ENCODE results near the gene DLX6.

Gene DLX6

DNA sequence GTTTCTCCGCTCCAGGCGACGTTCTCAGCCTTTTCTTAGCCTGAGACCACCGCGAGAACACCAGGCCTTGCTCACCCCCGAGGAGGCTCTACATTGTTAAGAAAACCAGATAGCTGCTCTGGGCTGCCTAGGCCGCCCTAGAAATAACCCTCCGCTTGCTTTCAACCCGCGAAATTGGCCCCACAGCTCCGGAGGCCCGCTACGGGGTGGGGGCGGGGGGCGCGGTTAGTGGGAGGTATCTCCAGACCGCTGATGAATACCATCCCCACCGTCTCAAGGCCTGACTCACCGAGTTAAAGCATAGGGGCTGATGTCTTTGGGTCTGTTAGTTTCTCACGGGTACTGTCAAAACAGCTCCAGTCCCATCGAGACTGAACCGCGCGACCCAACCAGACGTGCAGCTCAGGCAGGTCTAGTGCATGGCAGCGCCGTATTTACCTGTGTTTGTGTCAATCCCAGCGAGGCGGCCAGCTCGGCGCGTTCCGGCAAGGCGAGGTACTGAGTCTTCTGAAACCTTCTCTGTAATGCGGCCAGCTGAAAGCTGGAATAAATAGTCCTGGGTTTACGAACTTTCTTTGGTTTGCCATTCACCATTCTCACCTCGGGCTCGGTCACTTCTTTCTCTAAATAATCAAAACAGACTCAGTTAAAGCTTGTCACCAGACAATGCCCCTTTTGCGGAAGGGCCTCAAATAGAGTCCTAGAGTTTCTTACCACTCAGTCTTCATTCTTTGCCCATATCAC is 16.6 kb downstream of the DLX6 start:
- TF ChIP-seq ZFX (IDR thresholded peaks at IDR 0.05; ENCODE audit: borderline replicate concordance): no peak
- TF ChIP-seq, protein P1, sequence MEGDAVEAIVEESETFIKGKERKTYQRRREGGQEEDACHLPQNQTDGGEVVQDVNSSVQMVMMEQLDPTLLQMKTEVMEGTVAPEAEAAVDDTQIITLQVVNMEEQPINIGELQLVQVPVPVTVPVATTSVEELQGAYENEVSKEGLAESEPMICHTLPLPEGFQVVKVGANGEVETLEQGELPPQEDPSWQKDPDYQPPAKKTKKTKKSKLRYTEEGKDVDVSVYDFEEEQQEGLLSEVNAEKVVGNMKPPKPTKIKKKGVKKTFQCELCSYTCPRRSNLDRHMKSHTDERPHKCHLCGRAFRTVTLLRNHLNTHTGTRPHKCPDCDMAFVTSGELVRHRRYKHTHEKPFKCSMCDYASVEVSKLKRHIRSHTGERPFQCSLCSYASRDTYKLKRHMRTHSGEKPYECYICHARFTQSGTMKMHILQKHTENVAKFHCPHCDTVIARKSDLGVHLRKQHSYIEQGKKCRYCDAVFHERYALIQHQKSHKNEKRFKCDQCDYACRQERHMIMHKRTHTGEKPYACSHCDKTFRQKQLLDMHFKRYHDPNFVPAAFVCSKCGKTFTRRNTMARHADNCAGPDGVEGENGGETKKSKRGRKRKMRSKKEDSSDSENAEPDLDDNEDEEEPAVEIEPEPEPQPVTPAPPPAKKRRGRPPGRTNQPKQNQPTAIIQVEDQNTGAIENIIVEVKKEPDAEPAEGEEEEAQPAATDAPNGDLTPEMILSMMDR (IDR thresholded peaks at IDR 0.05): no peak
- no peak overlapping the region for H3K27ac ChIP-seq

GRCh38 chr7:97022491-97023306 is 17.3 kb downstream of the DLX6 start:
- no peak overlapping the region for H3K27ac ChIP-seq
- no peak for TF ChIP-seq ZFX (IDR thresholded peaks at IDR 0.05; ENCODE audit: borderline replicate concordance)
- TF ChIP-seq, protein P1 (IDR thresholded peaks at IDR 0.05): no peak

GRCh38 chr7:97024209-97025129 is 19.1 kb downstream of the DLX6 start, which contains the start of gene DLX5:
Gene DLX5 (minus strand): TSS chr7:97024831. CDS start chr7:97024623, 208 bp downstream.
- TF ChIP-seq, protein P1 (IDR thresholded peaks at IDR 0.05): no peak
- TF ChIP-seq ZFX (IDR thresholded peaks at IDR 0.05; ENCODE audit: borderline replicate concordance): no peak
- H3K27ac ChIP-seq: no peak within 1 kb of the TSS

GRCh38 chr7:97025130-97025499 is 19.8 kb downstream of the DLX6 start:
- no peak for TF ChIP-seq ZFX (IDR thresholded peaks at IDR 0.05; ENCODE audit: borderline replicate concordance)
- TF ChIP-seq, protein P1 (IDR thresholded peaks at IDR 0.05): no peak
- no peak overlapping the region for H3K27ac ChIP-seq

GRCh38 chr7:97025983-97026714 is 20.8 kb downstream of the DLX6 start:
- no peak overlapping the region for H3K27ac ChIP-seq
- TF ChIP-seq, protein P1 (IDR thresholded peaks at IDR 0.05): no peak
- TF ChIP-seq ZFX (IDR thresholded peaks at IDR 0.05; ENCODE audit: borderline replicate concordance): no peak

DNA sequence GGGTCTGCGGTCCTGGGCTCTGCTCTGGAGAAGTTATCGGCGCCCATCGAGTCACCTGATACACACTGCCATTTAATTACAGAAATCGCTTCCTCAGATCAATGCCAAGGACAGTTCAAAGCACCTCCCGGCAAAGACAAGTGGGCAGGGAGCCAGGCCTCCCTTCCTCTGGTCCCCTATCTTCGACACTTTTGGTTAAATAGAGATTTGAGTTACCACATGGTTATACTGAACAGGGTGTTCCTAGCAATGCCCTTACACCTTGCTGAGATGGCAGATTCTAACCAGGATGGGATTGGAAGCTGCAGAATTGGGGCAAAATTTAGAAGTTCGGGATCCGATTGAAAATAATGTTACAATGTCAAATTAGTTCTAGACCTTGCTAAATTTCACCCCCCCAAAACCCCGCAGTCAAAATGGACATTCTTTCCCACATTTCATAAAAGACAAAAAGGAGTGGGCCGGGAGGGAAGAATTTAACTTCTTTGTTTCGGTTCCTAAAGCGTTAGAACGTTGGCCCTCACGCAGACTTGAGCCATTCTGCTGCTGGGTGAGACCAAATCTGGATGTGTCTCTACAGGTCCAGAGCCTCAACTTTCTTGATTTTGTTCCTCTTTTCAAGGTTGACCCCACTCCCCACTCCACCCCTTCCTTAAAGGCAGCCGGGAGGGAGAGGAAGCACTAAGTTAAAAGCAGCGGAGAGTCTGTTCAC is 21.5 kb downstream of the DLX6 start:
- no peak overlapping the region for H3K27ac ChIP-seq
- TF ChIP-seq, protein P1 (IDR thresholded peaks at IDR 0.05): no peak
- no peak for TF ChIP-seq ZFX (IDR thresholded peaks at IDR 0.05; ENCODE audit: borderline replicate concordance)
